ENCODE measurements around the gene MXD4. TPM values are rescaled to one million over a fixed set of nuclear protein-coding genes. Genes with fewer than 3 reads are reported as not detected.
A peak's percentile ranks its signal among the peaks of the same experiment; 100 is the strongest.

MXD4 gene
- total and polyA plus RNA-seq, 9 of the 15 experiments (the other 6 are each of a cell fraction or from before 2014, with no cell fraction given), result 0.06 to 13.5 (median 5.9) TPM

- TF ChIP-seq MAFG (tag; conservative IDR thresholded peaks at IDR 0.05) (peak; percentile 90), ZNF57 (CRISPR knock-in tag; IDR thresholded peaks at IDR 0.05) (no peak), ZNF282 (CRISPR knock-in tag; IDR thresholded peaks at IDR 0.05) (no peak), NR1H2 (CRISPR knock-in tag; IDR thresholded peaks at IDR 0.05) (no peak), RFX1 (IDR thresholded peaks at IDR 0.05) (no peak), ZNF165 (CRISPR knock-in tag; IDR thresholded peaks at IDR 0.05; ENCODE audit: borderline replicate concordance) (no peak), RBBP5 (IDR thresholded peaks at IDR 0.05; ENCODE audit: borderline replicate concordance, insufficient read depth, low read length, poor library complexity, severe bottlenecking) (no peak), HDAC1 (IDR thresholded peaks at IDR 0.05) (peak in 1 of 2 experiments; percentile 73; a peak in 2 of 4 replicates), GABPB1 (CRISPR knock-in tag; IDR thresholded peaks at IDR 0.05) (no peak; the same call in 1 of the 2 replicates), ZEB2 (IDR thresholded peaks at IDR 0.05) (no peak), MCM3 (IDR thresholded peaks at IDR 0.05) (no peak), ZNF133 (CRISPR knock-in tag; IDR thresholded peaks at IDR 0.05) (no peak), MBD2 (IDR thresholded peaks at IDR 0.05; ENCODE audit: borderline replicate concordance, low read depth) (no peak), HEY1 (CRISPR knock-in tag; IDR thresholded peaks at IDR 0.05; ENCODE audit: borderline replicate concordance) (no peak), ESRRA (IDR thresholded peaks at IDR 0.05; ENCODE audit: borderline replicate concordance, low read depth) (0 out of 2 replicates have a peak, but pooled peaks have one; percentile 16), ZNF764 (CRISPR knock-in tag; IDR thresholded peaks at IDR 0.05; ENCODE audit: low read depth) (no peak), C11orf30 (IDR thresholded peaks at IDR 0.05; ENCODE audit: low read depth) (peak; percentile 98), EGR1 (conservative IDR thresholded peaks at IDR 0.05) (0 out of 2 replicates have a peak, but pooled peaks have one; percentile 17), FOS (IDR thresholded peaks at IDR 0.05; ENCODE audit: extremely low read depth, insufficient read length) (no peak), SMARCA5 (IDR thresholded peaks at IDR 0.05) (peak; percentile 66; the same call in 1 of the 2 replicates)
- TF ChIP-seq, protein P1, sequence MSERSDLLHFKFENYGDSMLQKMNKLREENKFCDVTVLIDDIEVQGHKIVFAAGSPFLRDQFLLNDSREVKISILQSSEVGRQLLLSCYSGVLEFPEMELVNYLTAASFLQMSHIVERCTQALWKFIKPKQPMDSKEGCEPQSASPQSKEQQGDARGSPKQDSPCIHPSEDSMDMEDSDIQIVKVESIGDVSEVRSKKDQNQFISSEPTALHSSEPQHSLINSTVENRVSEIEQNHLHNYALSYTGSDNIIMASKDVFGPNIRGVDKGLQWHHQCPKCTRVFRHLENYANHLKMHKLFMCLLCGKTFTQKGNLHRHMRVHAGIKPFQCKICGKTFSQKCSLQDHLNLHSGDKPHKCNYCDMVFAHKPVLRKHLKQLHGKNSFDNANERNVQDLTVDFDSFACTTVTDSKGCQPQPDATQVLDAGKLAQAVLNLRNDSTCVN (CRISPR knock-in tag; IDR thresholded peaks at IDR 0.05), result peak; percentile 67; the same call in 1 of the 2 replicates
- TF ChIP-seq, protein P2, sequence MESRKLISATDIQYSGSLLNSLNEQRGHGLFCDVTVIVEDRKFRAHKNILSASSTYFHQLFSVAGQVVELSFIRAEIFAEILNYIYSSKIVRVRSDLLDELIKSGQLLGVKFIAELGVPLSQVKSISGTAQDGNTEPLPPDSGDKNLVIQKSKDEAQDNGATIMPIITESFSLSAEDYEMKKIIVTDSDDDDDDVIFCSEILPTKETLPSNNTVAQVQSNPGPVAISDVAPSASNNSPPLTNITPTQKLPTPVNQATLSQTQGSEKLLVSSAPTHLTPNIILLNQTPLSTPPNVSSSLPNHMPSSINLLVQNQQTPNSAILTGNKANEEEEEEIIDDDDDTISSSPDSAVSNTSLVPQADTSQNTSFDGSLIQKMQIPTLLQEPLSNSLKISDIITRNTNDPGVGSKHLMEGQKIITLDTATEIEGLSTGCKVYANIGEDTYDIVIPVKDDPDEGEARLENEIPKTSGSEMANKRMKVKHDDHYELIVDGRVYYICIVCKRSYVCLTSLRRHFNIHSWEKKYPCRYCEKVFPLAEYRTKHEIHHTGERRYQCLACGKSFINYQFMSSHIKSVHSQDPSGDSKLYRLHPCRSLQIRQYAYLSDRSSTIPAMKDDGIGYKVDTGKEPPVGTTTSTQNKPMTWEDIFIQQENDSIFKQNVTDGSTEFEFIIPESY (CRISPR knock-in tag; IDR thresholded peaks at IDR 0.05), result no peak
- TF ChIP-seq, protein P3, sequence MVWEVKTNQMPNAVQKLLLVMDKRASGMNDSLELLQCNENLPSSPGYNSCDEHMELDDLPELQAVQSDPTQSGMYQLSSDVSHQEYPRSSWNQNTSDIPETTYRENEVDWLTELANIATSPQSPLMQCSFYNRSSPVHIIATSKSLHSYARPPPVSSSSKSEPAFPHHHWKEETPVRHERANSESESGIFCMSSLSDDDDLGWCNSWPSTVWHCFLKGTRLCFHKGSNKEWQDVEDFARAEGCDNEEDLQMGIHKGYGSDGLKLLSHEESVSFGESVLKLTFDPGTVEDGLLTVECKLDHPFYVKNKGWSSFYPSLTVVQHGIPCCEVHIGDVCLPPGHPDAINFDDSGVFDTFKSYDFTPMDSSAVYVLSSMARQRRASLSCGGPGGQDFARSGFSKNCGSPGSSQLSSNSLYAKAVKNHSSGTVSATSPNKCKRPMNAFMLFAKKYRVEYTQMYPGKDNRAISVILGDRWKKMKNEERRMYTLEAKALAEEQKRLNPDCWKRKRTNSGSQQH (CRISPR knock-in tag; IDR thresholded peaks at IDR 0.05), result 0 out of 2 replicates have a peak, but pooled peaks have one; percentile 42
- TF ChIP-seq, protein P4, sequence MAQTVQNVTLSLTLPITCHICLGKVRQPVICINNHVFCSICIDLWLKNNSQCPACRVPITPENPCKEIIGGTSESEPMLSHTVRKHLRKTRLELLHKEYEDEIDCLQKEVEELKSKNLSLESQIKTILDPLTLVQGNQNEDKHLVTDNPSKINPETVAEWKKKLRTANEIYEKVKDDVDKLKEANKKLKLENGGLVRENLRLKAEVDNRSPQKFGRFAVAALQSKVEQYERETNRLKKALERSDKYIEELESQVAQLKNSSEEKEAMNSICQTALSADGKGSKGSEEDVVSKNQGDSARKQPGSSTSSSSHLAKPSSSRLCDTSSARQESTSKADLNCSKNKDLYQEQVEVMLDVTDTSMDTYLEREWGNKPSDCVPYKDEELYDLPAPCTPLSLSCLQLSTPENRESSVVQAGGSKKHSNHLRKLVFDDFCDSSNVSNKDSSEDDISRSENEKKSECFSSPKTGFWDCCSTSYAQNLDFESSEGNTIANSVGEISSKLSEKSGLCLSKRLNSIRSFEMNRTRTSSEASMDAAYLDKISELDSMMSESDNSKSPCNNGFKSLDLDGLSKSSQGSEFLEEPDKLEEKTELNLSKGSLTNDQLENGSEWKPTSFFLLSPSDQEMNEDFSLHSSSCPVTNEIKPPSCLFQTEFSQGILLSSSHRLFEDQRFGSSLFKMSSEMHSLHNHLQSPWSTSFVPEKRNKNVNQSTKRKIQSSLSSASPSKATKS (CRISPR knock-in tag; IDR thresholded peaks at IDR 0.05), result no peak
Measured at GRCh38 chr4:2243681-2244380, 18.1 kb downstream of the MXD4 start (continued).

Measured in K562 (cell line).